ENCODE measurements around the gene TTK. TPM values are rescaled to one million over a fixed set of nuclear protein-coding genes. Genes with fewer than 3 reads are reported as not detected.

TTK gene
- total RNA-seq, 3 donors from 2014 or later: 1.0 to 9.6 (median 2.4) TPM

DNA sequence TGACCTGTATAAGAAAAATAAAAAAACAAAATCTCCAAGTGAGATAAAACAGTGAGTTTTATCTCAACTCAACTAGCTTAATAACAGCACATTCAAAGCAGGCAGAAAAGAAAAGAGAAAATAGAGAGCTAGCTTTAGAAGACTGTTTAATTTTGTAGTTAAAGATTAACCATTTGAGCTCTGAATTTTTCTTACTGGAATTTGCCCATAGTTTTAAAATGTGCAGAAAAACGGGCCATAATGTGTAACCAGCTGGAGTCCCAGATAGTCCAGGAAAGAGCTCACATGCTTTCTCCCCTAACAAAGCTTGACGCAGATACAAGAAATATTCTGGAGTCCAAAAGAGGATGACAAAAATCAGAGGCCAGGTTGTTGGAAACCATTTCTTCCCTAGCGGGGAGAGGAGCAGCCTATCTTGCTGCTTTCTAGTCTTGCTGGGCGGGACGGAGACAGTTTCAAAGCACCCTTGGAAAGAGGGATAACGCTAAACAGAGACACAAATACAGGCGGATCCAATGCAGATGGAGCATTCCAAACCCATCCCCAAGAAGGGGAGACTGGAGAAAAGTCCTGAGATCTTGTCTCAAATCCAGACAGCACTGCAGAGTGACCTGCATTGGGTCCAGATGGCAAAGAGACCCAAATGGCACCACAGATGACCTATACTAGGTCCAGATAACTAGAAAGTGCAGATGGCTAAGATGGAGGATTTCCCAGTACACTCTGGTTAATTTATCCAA is 16.1 kb downstream of the TTK start:
- H3K9me3 ChIP-seq: no peaks in the 10 kb centered on the region
- DNase-seq (no peak), ATAC-seq (no peak)
- intact Hi-C loops (cut with DNase I, micrococcal nuclease): no loop called here
- no peaks in the 10 kb centered on the region for H3K36me3 ChIP-seq (ENCODE audit: low read depth)
- no peak overlapping the region for H3K4me3 ChIP-seq
- H3K4me1 ChIP-seq (ENCODE audit: low read depth): no peaks in the 10 kb centered on the region
- TF ChIP-seq, protein P1, sequence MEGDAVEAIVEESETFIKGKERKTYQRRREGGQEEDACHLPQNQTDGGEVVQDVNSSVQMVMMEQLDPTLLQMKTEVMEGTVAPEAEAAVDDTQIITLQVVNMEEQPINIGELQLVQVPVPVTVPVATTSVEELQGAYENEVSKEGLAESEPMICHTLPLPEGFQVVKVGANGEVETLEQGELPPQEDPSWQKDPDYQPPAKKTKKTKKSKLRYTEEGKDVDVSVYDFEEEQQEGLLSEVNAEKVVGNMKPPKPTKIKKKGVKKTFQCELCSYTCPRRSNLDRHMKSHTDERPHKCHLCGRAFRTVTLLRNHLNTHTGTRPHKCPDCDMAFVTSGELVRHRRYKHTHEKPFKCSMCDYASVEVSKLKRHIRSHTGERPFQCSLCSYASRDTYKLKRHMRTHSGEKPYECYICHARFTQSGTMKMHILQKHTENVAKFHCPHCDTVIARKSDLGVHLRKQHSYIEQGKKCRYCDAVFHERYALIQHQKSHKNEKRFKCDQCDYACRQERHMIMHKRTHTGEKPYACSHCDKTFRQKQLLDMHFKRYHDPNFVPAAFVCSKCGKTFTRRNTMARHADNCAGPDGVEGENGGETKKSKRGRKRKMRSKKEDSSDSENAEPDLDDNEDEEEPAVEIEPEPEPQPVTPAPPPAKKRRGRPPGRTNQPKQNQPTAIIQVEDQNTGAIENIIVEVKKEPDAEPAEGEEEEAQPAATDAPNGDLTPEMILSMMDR (IDR thresholded peaks at IDR 0.05): no peak

DNA sequence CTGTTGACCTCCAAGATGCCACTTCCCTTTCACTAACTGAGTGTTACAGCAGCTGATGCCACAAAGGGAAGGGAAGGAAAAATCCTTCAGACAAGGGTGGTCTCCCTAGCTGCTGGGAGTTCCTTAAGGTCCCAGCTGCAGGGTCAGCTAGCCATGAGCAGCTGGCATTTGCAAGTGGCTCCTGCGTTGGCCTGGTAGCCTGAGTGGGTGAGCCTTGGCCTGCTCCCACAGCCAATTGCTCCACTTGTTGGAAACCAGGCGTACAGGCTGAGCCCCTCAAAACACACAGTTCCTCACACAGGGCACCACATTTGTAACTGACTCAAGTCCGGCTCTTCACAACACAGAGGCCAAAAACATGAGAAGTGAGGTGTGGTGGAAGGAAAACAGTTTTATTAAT is 16.7 kb downstream of the TTK start:
- Histone ChIP-seq H3K4me3 (no peak overlapping the region), H3K9me3 (no peaks in the 10 kb centered on the region), H3K4me1 (ENCODE audit: low read depth) (no peaks in the 10 kb centered on the region), H3K36me3 (ENCODE audit: low read depth) (no peaks in the 10 kb centered on the region)
- ATAC-seq: no peak
- TF ChIP-seq, protein P1 (IDR thresholded peaks at IDR 0.05): no peak
- DNase-seq: no peak
- intact Hi-C loops (cut with DNase I, micrococcal nuclease): no loop called here

DNA sequence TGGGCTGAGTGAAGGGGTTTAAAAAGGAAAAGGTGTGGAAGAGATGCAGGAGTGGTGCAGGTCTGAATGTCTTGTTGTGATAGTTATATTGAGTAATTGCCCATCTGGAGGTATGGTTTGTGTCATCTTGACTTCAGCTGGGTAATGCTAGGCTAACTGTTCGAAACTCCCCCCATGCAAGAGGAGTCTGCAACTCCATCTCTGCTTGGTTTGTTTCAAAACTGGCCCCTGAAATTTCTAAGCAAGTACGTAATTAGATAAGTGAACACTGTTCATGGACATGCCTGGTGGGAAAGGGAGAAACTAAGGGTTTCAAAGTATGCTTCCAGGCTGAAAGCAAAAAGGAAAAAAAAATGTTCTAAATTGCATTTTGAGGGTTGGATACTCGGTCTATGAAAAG is 17.1 kb downstream of the TTK start:
- ATAC-seq (no peak), DNase-seq (no peak)
- TF ChIP-seq, protein P1 (IDR thresholded peaks at IDR 0.05): no peak
- H3K4me3 ChIP-seq: no peak overlapping the region
- intact Hi-C loops (cut with DNase I, micrococcal nuclease): no loop called here
- H3K9me3 ChIP-seq: no peaks in the 10 kb centered on the region
- no peaks in the 10 kb centered on the region for H3K36me3 ChIP-seq (ENCODE audit: low read depth)
- no peaks in the 10 kb centered on the region for H3K4me1 ChIP-seq (ENCODE audit: low read depth)

DNA sequence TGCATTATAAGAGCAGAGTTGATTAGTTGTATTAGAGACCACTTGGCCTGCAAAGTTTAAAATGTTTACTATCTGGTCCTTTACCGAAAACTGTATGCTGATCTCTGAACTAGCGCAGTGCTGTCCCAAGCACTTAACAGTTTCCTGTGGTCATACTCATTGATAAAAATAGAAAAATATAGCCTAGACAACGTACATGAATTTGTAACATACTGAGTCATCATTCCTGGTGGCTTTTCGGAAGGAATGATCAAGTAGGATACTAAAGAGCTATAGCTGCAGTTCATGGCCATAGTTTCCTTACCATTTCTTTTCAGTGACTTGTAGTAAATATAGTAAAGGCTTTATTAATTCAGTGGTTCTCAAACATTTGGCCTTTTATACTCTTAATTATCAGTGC is 18.4 kb downstream of the TTK start:
- TF ChIP-seq, protein P1 (IDR thresholded peaks at IDR 0.05): no peak
- no peaks in the 10 kb centered on the region for H3K36me3 ChIP-seq (ENCODE audit: low read depth)
- no peak for DNase-seq
- H3K4me3 ChIP-seq: no peak overlapping the region
- no peaks in the 10 kb centered on the region for H3K9me3 ChIP-seq
- intact Hi-C loops (cut with DNase I, micrococcal nuclease): no loop called here
- H3K4me1 ChIP-seq (ENCODE audit: low read depth): no peaks in the 10 kb centered on the region
- ATAC-seq: no peak

DNA sequence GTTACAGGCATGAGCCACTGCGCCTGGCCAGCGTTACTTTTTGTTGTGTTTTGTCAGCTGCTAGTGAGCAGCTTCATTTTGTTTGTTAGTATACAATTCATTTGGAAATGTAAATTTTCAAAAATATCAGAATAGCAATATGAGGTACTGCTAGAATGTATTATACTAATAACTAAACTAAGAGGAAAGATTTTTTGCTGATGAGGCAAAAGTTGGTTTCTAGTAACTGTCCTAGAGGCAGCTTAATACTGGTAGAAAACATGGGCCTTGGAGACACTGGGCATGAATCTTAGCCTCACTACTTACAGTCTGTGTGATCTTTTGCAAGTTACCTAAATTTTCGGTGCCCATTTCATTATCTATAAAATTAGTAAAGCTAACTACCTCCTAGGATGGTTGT is 24.1 kb downstream of the TTK start:
- TF ChIP-seq, protein P1 (IDR thresholded peaks at IDR 0.05): no peak
- ATAC-seq (no peak), DNase-seq (no peak)
- Histone ChIP-seq H3K4me3 (no peak overlapping the region), H3K9me3 (no peaks in the 10 kb centered on the region), H3K4me1 (ENCODE audit: low read depth) (no peaks in the 10 kb centered on the region), H3K36me3 (ENCODE audit: low read depth) (no peaks in the 10 kb centered on the region)
- intact Hi-C loops (cut with DNase I, micrococcal nuclease): no loop called here

Data from mucosa of descending colon (tissue), 3 donors.